IMR-90 (cell line): Measurements from ENCODE around the gene HLA-DMB.

Source experiments
- CTCF ChIP-seq: conservative IDR thresholded peaks from 2 replicates; pipeline ENCODE4 v1.5.1; 2012; ENCODE audit warnings: mild to moderate bottlenecking, low read depth, low read length, improper control_type of control experiment
- ELK1 ChIP-seq: fragments of 150-350 bp; IDR thresholded peaks from 2 replicates; pipeline ENCODE4 v1.6.1; 2016; ENCODE audit warnings: low read depth, mild to moderate bottlenecking, low read length, moderate library complexity, borderline replicate concordance
- FOS ChIP-seq: fragments of 150-350 bp; IDR thresholded peaks from 2 replicates; pipeline ENCODE4 v1.6.1; 2016; ENCODE audit warnings: low read depth, low read length
- MAZ ChIP-seq: IDR thresholded peaks from 2 replicates; pipeline ENCODE4 v1.6.1; 2012; ENCODE audit warnings: low read depth, mild to moderate bottlenecking, low read length, improper control_type of control experiment, moderate library complexity, borderline replicate concordance
- POLR2A ChIP-seq: IDR thresholded peaks from 2 replicates; pipeline ENCODE4 v1.6.1; 2012; ENCODE audit warnings: mild to moderate bottlenecking, low read depth, low read length
- RAD21 ChIP-seq: IDR thresholded peaks from 2 replicates; pipeline ENCODE4 v1.6.1; 2012; ENCODE audit warnings: low read length, improper control_type of control experiment
- RCOR1 ChIP-seq: IDR thresholded peaks from 2 replicates; pipeline ENCODE4 v1.6.1; 2012; ENCODE audit warnings: mild to moderate bottlenecking, low read length, improper control_type of control experiment; ENCODE audit not compliant: insufficient replicate concordance
- SMC3 ChIP-seq: fragments of 150-350 bp; IDR thresholded peaks from 2 replicates; pipeline ENCODE4 v1.6.1; 2016; ENCODE audit warnings: low read depth, mild to moderate bottlenecking, antibody characterized with exemption, low read length, moderate library complexity
- USF2 ChIP-seq: fragments of 150-350 bp; IDR thresholded peaks from 2 replicates; pipeline ENCODE4 v1.6.1; 2017; ENCODE audit warnings: mild to moderate bottlenecking, antibody characterized with exemption, low read length, low read depth

- TF ChIP-seq RAD21 (no peak), CTCF (no peak), POLR2A (no peak), FOS (no peak), USF2 (no peak), RCOR1 (no peak), SMC3 (no peak), ELK1 (no peak), MAZ (no peak)
Observed at GRCh38 chr6:32950449-32950848, 9.6 kb upstream of the HLA-DMB start.
